Suprapubic skin (tissue), 4 donors: Measurements from ENCODE around the gene ZNF791. TPM values are rescaled to one million over a fixed set of nuclear protein-coding genes. Genes with fewer than 3 reads are reported as not detected.

Experiments used
- DNase-seq, 2 donors: peaks; one replicate each; pipeline ENCODE4 v3.0.0-alpha.2; 2019; ENCODE audit warnings: low spot score in 2 of 2
- H3K27ac ChIP-seq: fragments of 200-600 bp; sonication (generic); one replicate; pipeline ENCODE4 v1.5.1; 2019
- H3K27me3 ChIP-seq: fragments of 200-600 bp; sonication (generic); one replicate; pipeline ENCODE4 v1.5.1; 2019
- H3K36me3 ChIP-seq: fragments of 200-600 bp; sonication (generic); one replicate; pipeline ENCODE4 v1.5.1; 2019
- H3K4me1 ChIP-seq: fragments of 200-600 bp; sonication (generic); one replicate; pipeline ENCODE4 v1.5.1; 2019
- H3K4me3 ChIP-seq: fragments of 200-600 bp; sonication (generic); one replicate; pipeline ENCODE4 v1.5.1; 2019; ENCODE audit warnings: mild to moderate bottlenecking
- H3K9me3 ChIP-seq: fragments of 200-600 bp; sonication (generic); one replicate; pipeline ENCODE4 v1.5.1; 2019
- EP300 ChIP-seq: sonication (generic); formaldehyde crosslinking; IDR thresholded peaks from one replicate; pipeline ENCODE4 v1.6.1; 2017; ENCODE audit warnings: antibody characterized with exemption
- POLR2A ChIP-seq, 2 donors: fragments of 450-650 bp; IDR thresholded peaks; one replicate each; pipeline ENCODE4 v1.6.1; 2017; ENCODE audit warnings: antibody characterized with exemption in 2 of 2, mild to moderate bottlenecking in 2 of 2, moderate library complexity in 2 of 2
- POLR2AphosphoS5 ChIP-seq, 3 donors: sonication (generic); formaldehyde crosslinking; IDR thresholded peaks; one replicate each; pipeline ENCODE4 v1.6.1; 2017; ENCODE audit warnings: antibody characterized with exemption in 3 of 3
- WGBS: methylation state at CpG from one replicate; pipeline ENCODE4 v1.1.5; 2018; 5-methylcytosine and 5-hydroxymethylcytosine counted together
- total RNA-seq, 4 donors: library from RNA; depleted of rRNA; stranded (reverse); fragments of >200 nt; gene quantifications; one replicate each; pipeline ENCODE4 v1.1.0, GENCODE V29; 2016
- TF ChIP-seq, protein P1 (sequence below), 2 donors: fragments of 200-600 bp in 1 of 2; fragments of 450-650 bp in 1 of 2; sonication (generic) in 1 of 2; IDR thresholded peaks; one replicate each; pipeline ENCODE4 v1.5.1; 2016 to 2019; ENCODE audit warnings: antibody characterized with exemption in 2 of 2, mild to moderate bottlenecking in 1 of 2, moderate library complexity in 1 of 2

Gene ZNF791
- total RNA-seq, 4 donors from 2014 or later, result 14.3 to 36.1 (median 17.3) TPM

DNA sequence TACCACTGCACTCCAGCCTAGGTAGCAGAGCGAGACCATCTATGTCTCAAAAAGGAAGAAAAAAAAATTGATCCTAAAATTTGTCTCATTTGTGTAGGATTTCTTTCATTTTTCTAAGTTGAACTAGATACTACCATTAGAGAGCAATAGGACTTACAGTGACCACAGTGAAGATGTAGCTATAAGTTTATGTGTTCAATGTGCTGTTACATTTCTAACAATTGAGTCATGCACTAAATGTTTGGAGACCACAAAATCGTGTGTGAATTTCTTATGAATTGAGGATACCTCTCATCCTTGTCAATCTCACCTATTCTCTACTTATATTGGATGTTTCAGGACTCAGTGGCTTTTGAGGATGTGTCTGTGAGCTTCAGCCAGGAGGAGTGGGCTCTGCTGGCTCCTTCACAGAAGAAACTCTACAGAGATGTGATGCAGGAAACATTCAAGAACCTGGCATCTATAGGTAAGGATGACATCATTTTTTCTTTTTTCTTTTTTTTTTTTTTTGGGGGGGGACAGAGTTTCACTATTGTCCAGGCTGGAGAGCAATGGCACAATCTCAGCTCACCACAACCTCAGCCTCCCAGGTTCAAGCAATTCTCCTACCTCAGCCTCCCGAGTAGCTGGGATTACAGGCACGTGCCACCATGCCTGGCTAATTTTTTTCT lies 12.8 kb downstream of the ZNF791 start:
- H3K4me3 ChIP-seq, result no peak overlapping the region
- H3K27me3 ChIP-seq, result no peaks in the 10 kb centered on the region
- H3K36me3 ChIP-seq, result peaks cover 49% of the 10 kb centered on the region
- WGBS, result 87% methylated on average over 4 of the region's 4 CpGs
- peaks cover 6% of the 10 kb centered on the region for H3K9me3 ChIP-seq
- H3K27ac ChIP-seq, result no peak overlapping the region
- no peaks in the 10 kb centered on the region for H3K4me1 ChIP-seq
- DNase-seq, result no peak
- TF ChIP-seq POLR2A (IDR thresholded peaks at IDR 0.05), result no peak

DNA sequence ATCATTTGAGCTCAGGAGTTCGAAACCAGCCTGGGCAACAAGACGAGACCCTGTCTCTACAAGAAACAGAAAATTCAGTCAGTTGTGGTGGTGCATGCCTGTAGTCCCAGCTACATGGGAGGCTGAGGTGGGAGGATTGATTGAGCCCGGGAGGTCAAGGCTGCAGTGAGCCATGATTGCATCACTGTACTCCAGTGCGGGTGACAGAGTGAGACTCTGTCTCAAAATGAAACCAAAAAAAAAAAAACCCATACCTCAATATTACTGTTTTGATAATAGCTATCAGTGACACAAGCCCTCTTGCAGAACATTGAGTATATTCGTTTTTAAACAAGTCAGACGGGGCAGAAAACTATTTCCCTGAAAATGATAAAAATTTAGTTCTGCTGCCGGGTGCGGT lies 16.2 kb downstream of the ZNF791 start:
- H3K9me3 ChIP-seq, result peaks cover 11% of the 10 kb centered on the region
- H3K4me1 ChIP-seq, result no peaks in the 10 kb centered on the region
- 97% methylated on average over 8 of the region's 8 CpGs for WGBS
- H3K4me3 ChIP-seq, result no peak overlapping the region
- no peaks in the 10 kb centered on the region for H3K27me3 ChIP-seq
- peaks cover 72% of the 10 kb centered on the region for H3K36me3 ChIP-seq
- no peak overlapping the region for H3K27ac ChIP-seq
- DNase-seq, result no peak
- TF ChIP-seq POLR2AphosphoS5 (IDR thresholded peaks at IDR 0.05), result no peak
- TF ChIP-seq, protein P1, sequence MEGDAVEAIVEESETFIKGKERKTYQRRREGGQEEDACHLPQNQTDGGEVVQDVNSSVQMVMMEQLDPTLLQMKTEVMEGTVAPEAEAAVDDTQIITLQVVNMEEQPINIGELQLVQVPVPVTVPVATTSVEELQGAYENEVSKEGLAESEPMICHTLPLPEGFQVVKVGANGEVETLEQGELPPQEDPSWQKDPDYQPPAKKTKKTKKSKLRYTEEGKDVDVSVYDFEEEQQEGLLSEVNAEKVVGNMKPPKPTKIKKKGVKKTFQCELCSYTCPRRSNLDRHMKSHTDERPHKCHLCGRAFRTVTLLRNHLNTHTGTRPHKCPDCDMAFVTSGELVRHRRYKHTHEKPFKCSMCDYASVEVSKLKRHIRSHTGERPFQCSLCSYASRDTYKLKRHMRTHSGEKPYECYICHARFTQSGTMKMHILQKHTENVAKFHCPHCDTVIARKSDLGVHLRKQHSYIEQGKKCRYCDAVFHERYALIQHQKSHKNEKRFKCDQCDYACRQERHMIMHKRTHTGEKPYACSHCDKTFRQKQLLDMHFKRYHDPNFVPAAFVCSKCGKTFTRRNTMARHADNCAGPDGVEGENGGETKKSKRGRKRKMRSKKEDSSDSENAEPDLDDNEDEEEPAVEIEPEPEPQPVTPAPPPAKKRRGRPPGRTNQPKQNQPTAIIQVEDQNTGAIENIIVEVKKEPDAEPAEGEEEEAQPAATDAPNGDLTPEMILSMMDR (IDR thresholded peaks at IDR 0.05), result no peak
- no peak for TF ChIP-seq EP300
- no peak for TF ChIP-seq POLR2A (IDR thresholded peaks at IDR 0.05)

DNA sequence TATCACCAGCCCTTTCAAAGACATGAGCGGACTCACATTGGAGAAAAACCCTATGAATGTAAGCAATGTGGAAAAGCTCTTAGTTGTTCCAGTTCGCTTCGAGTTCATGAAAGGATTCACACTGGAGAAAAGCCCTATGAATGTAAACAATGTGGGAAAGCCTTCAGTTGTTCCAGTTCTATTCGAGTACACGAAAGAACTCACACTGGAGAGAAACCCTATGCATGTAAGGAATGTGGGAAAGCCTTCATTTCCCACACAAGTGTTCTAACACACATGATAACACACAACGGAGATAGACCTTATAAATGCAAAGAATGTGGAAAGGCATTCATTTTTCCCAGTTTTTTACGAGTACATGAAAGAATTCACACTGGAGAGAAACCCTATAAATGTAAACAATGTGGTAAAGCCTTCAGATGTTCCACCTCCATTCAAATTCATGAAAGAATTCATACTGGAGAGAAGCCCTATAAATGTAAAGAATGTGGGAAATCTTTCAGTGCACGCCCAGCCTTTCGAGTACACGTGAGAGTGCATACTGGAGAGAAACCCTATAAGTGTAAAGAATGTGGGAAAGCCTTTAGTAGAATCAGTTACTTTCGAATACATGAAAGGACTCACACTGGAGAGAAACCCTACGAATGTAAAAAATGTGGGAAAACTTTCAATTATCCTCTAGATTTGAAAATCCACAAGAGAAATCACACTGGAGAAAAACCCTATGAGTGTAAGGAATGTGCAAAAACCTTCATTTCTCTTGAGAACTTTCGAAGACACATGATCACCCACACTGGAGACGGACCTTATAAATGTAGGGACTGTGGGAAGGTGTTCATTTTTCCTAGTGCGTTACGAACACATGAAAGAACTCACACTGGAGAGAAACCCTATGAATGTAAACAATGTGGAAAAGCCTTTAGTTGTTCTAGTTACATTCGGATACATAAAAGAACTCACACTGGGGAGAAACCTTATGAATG lies 17.6 kb downstream of the ZNF791 start:
- no peak for TF ChIP-seq POLR2AphosphoS5 (IDR thresholded peaks at IDR 0.05)
- TF ChIP-seq, protein P1 (IDR thresholded peaks at IDR 0.05), result no peak
- no peak for TF ChIP-seq POLR2A (IDR thresholded peaks at IDR 0.05)
- TF ChIP-seq EP300, result no peak
- Histone ChIP-seq H3K9me3 (peaks cover 11% of the 10 kb centered on the region), H3K36me3 (peaks cover 74% of the 10 kb centered on the region), H3K27me3 (no peaks in the 10 kb centered on the region), H3K27ac (no peak overlapping the region), H3K4me3 (no peak overlapping the region), H3K4me1 (no peaks in the 10 kb centered on the region)
- WGBS, result 97% methylated on average over 17 of the region's 17 CpGs
- DNase-seq, result no peak

DNA sequence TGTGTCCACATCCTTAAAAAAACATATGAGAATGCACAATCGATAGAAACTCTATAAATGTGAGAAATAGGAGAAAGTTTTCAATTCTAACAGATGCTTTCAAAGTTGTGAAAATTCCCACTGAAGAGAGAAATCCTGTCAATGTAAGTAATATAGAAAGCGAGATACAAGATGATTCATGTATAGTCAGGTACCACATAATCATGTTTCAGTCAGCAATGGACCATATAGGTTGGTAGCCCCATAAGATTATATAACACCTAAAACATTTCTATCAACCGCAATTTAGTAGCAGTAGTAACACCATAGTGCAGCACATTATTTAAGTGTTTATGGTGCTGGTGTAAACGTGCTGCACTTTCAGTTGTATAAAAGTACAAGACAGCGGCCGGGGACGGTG lies 18.5 kb downstream of the ZNF791 start:
- TF ChIP-seq POLR2A (IDR thresholded peaks at IDR 0.05) (no peak), POLR2AphosphoS5 (IDR thresholded peaks at IDR 0.05) (no peak), EP300 (no peak)
- TF ChIP-seq, protein P1 (IDR thresholded peaks at IDR 0.05), result no peak
- Histone ChIP-seq H3K4me3 (no peak overlapping the region), H3K27me3 (no peaks in the 10 kb centered on the region), H3K9me3 (peaks cover 11% of the 10 kb centered on the region), H3K36me3 (peaks cover 68% of the 10 kb centered on the region), H3K27ac (no peak overlapping the region), H3K4me1 (no peaks in the 10 kb centered on the region)
- no peak for DNase-seq
- over 99% methylated on average over 7 of the region's 7 CpGs for WGBS

DNA sequence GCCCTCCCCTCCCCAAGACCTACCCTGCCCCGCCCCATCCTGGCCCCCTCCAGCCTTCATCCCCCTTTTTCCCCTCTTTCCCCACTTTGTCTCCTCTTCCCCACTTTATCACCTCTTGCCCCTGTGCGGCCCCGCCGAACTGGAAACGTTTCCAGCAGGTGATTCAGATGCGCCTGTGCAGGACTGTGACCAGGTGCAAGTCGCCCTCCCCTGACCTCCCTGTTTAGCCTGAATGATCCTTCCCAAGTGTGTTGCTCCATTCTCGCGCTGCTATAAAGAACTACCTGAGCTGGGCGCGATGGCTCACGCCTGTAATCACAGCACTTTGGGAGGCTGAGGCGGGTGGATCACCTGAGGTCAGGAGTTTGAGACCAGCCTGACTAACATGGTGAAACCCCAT lies 25.9 kb downstream of the ZNF791 start:
- H3K4me1 ChIP-seq, result peaks cover 9% of the 10 kb centered on the region
- WGBS, result 75% methylated on average over 13 of the region's 13 CpGs
- no peaks in the 10 kb centered on the region for H3K27me3 ChIP-seq
- no peak overlapping the region for H3K4me3 ChIP-seq
- TF ChIP-seq, protein P1 (IDR thresholded peaks at IDR 0.05), result no peak
- TF ChIP-seq EP300 (no peak), POLR2A (IDR thresholded peaks at IDR 0.05) (no peak), POLR2AphosphoS5 (IDR thresholded peaks at IDR 0.05) (no peak)
- H3K36me3 ChIP-seq, result peaks cover 3% of the 10 kb centered on the region
- no peak overlapping the region for H3K27ac ChIP-seq
- DNase-seq, result no peak
- no peaks in the 10 kb centered on the region for H3K9me3 ChIP-seq
